CD4-positive, alpha-beta T cell treated with Interleukin-10 for 1 hour (primary cell): ENCODE results near the gene MAP2K2.
A peak's percentile ranks its signal among the peaks of the same experiment; 100 is the strongest.
"Not testable (repeated sequence)": the region's sequence is repeated elsewhere in the genome, so short reads cannot be mapped to it uniquely, and the experiment has no call there.

Experiments used
- DNase-seq: peaks from one replicate; pipeline ENCODE4 v3.0.0-alpha.2; 2020

Gene MAP2K2

DNA sequence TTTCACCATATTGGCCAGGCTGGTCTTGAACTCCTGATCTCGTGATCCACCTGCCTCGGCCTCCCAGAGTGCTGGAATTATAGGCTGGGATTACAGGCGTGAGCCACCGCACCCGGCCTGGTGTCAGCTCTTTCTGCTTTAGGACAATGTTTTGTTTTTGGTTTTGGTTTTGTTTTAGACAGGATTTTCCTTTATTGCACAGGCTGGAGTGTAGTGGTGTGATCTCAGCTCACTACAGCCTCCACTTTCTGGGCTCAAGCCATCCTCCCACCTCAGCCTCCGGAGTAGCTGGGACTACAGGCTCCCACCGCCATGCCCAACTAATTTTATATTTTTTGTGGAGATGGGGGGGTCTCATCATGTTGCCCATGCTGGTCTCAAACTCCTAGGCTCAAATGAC, 5.1 kb upstream of the MAP2K2 start:
- DNase-seq: not testable (repeated sequence)

DNA sequence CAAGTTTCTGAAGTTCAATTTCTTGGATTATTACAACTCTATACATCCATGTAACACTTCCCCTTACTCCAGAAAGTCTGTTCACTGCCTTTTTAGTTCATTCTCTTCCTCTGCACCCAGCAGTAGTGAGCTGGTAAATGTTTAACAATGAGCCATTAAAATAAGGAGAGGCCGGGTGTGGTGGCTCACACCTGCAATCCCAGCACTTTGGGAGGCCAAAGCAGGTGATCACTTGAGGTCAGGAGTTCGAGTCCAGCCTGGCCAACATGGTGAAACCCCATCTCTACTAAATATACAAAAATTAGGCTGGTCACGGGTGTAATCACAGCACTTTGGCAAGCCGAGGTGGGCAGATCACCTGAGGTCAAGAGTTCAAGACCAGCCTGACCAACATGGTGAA, 3.4 kb upstream of the MAP2K2 start:
- not testable (repeated sequence) for DNase-seq

GRCh38 chr19:4124638-4125037, 716 bp upstream of the MAP2K2 start:
- DNase-seq: no peak

DNA sequence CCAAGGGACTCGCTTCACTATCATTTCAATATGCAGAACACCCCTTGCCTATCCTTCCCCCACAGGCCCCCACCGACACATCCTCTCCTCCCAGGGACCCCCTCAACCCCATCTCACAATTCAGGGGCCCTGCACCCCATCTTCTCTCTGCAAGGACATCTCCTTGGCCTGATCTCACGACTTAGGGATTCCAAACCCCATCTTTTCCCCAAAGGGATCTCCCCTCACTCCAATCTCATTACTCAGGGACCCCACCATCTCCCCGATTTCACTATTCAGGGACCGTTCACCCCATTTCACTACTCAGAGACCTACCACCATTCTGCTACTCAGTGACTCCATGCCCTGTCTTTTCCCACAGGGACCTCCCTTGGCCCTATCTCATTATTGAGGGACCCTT, 1.4 kb downstream of the MAP2K2 start:
- DNase-seq: no peak

GRCh38 chr19:4121815-4122214, 2.1 kb downstream of the MAP2K2 start:
- DNase-seq: no peak

- no peak for DNase-seq
These were observed 2.7 kb downstream of the MAP2K2 start for GRCh38 chr19:4121273-4121612.

DNA sequence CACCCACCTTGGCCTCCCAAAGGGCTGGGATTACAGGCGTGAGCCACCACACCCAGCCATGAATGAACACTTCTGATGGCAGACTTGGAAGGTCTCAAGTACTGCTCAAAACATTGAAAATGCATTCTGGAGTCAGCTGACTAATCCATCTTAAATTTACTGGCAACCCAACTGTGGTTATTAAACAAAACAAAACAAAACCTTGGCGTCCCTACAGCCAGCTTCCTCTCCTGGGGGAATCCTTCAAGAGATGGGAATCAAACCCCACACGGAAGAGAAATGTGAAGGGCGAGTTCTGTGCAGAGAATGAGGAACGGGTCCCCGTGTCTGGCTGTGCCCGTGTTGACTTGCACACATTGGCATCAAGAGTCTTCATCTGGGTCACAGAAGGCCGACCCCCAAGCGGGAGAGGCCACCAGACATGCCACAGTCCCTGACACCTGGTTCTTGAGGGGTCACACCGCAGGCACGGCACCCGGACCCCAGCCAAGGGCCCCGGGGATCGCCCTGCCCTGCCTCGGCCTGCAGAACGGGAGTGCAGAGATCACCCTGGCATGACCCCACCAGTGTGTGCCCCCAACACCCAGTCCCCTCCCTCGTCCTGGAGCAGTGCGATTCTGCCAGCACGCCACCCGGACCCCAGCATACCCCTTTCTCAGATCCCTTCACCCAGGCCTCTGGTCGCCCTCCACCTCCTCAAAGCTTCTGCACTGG, 3.2 kb downstream of the MAP2K2 start:
- DNase-seq: no peak

DNA sequence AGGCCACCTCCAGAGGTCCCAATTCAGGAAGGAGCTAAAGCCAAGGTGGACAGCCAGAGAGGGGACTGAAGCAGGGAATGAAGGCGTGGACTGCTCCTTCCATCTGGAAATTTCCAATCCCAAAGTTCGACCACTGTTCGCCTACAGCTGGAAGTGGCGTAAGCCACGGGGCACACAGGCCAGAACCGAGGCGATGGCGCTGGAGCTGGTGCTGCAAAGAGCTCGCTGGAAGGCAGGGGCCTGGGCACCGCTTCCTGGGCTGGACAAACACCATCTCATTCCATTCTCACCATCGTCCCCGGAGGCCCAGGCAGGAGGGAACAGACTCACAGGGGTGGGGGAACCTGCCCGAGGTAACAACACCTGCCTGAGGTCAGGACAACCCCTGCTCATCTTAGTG, 4.2 kb downstream of the MAP2K2 start:
- DNase-seq: no peak

DNA sequence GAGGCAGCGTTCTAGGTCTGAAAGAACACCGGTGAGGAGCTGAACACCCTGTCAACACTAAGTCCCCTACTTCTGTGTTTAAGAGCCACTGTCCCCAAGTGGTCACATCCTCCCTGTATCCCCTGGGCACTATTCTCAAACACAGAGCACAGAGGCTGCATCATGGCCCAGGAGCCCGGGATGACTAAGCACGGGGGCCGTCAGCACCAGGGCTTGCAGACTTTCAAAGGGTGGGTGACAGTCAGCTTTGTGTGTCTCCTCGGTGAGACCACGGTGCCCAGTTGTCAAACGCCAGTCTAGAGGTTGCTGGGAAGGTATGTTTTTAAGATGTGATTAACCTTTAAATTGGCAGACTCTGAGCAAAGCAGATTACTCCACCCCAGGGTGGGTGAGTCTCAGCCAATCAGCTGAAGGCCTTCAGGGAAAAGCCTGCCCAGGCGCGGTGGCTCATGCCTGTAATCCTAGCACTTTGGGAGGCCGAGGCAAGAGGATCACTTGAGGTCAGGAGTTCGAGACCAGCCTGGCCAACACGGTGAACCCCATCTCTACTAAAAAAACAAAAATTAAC, 8.0 kb downstream of the MAP2K2 start:
- DNase-seq: no peak

GRCh38 chr19:4115050-4115817, 8.7 kb downstream of the MAP2K2 start:
- DNase-seq: peak; percentile 81

DNA sequence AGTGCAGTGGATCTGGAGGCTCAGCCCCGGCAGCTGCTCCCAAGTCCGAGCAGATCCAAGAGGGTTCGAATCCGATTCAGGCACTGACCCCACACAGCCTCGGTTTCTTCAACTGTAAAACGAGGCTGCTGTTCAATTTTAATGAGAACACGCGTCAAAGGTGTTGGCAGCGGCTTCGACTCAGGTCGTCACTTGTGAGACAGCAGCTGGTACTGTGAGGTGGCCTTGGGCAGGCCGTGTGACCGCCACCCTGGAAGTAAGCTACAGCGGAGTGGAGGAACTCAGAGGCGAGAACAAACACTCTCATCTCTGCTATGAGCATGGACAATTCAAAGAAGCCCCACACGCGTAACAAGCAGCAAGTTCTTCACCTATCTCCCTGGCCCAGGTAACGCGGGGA, 9.7 kb downstream of the MAP2K2 start:
- no peak for DNase-seq

GRCh38 chr19:4113398-4114088, 10.4 kb downstream of the MAP2K2 start:
- no peak for DNase-seq

- no peak for DNase-seq
These were observed 11.6 kb downstream of the MAP2K2 start for GRCh38 chr19:4112367-4112766.

DNA sequence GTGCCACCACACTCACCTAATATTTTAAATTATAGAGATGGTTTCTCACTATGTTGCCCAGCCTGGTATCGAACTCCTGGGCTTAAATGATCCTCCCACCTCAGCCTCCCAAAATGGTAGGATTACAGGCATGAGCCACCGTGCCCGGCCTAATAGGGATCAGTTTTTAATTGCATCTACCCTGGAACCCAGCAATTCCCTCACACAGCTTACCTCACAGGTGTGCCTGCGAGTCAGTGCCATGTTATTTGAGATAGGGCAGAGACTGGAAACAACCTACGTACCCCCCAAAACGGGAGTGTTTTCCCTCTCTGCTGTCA, 14.3 kb downstream of the MAP2K2 start:
- no peak for DNase-seq

- DNase-seq: peak; percentile 83
These were observed 14.9 kb downstream of the MAP2K2 start for GRCh38 chr19:4108767-4109625.

DNA sequence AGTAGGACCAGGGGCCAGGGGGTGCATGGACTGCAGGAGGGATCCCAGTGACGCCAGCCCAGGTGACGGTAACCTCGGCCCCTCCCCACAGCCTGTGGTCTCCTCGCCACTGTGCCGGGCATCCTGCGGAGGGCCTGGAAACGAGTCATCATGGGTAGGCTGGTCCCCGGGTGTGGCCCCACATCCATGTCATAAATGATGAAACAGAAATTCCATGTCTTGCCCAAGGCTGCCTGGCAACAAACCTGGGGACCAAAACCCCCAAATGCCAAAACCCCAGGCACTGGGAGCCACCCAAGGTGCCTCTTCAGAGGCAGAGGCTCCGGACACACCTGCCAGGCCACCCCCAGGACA, 20.9 kb downstream of the MAP2K2 start:
- DNase-seq: no peak

DNA sequence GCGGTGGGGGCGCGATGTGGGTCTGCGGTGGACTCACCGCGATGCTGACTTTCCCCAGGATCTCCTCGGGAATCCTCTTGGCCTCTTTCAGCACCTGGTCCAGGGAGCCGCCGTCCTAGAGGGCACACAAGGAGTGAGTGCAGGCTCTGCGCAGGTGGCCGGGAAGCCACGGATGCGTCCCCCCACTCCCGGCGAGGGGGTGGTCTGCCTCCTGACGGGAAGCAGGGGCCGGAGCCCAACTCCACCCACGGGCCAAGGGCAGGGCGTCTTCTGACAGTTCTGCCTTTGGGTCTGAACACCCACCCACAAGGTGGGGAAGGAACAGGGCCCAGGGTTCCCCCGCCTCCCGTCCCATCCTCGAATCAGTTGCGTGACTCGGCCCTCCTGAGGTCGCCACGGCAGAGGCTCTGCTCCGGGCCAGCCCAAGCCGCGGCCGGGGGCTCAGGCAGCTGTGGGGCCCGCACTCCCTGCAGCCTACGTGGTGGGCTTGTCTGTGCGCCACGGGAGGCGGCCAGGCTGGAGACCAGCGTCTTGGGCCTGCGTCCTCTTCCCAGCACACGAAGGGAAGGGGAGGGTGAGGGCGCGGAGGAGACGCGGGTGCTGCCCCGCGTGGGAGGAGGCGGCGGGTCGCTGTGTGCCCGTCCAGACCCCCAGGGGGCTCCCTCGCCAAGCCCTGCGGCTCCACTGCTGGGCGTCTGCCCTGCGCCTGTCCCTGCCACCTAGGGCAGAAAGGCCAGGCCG, 21.4 kb downstream of the MAP2K2 start:
- DNase-seq: no peak

DNA sequence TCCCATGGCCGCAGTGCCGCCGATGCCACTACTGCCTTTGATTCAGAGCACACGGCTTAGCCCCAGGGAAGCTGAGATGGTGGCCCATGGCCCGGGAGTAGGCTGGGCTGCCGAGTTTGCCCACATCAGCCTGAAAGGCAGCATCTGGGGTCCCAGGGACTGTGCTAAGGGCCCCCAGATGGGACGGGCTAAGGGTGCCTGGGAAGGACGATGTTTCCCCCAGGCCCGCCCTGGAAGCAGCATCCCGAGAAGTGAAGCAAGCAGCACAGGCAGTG, 22.5 kb downstream of the MAP2K2 start:
- DNase-seq: no peak

DNA sequence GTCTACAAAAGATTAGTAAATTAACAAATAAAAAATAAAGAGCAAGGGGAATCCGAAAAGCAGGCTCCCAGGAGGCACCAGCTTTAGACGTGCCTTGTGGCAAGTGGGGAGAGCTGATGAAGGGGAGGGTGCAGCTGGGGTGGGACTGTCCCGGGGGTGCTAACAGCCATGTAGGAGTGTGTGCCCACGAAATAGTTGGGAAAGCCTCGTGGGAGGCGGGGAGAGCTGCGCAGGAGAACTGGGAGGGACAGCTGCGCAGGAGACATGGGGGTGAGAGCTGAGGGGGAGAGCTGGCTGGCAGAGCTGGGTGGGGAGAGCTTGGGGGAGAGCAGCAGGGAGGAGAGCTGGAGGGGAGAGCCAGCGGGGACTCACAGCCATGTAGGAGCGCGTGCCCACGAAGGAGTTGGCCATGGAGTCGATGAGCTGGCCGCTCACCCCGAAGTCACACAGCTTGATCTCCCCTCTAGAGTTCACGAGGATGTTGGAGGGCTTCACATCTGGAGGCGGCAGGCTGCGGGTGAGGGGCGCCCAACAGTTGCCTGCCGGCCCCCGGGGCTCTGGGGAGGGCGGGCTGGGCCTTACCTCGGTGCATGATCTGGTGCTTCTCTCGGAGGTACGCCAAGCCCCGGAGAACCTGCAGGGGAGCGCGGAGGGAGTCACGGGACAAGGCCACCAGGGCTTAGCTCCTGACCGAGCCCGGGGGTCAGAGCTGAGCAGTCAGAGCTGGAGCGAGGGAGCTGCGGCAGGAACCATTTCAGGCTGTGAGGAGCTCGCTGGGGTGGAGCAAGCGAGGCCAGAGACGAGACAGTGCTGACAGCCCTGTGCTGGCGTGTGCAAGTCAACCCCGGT, 23.1 kb downstream of the MAP2K2 start:
- DNase-seq: no peak

DNA sequence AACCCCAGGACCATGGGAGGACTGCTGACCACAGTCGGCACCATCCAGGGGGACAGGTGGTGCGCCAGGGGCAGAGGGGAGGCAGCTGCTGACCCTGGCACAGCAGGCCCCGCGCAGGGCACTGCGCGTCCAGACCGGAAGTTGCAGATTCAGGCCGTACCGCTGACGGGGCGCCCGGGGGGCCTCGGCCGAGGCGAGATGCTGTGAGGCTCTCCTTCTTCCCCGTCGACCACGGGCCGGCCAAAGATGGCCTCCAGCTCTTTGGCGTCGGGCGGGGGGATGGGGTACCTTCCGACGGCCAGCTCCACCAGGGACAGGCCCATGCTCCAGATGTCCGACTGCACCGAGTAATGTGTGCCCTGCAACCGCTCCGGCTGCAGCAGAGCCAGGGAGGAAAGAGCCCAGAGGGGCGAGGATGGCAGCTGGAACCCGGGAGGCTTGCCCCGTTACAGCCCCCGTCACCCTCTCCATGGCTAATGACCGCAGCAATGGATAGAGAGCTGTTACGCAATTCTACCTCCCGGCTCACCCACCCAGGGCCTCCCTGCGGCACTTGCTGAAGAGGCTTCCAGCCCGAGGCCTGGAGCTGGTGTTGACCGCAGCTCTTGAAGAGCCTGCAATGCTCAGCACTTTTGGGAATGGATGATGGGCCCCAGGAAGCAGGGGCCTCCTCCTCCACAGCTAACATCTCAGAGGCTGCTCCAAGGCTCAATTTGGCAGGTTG, 24.7 kb downstream of the MAP2K2 start:
- no peak for DNase-seq

GRCh38 chr19:4098493-4098892, 25.4 kb downstream of the MAP2K2 start:
- DNase-seq: no peak
